ENCODE data around the gene HCN3. TPM values are rescaled to one million over a fixed set of nuclear protein-coding genes. Genes with fewer than 3 reads are reported as not detected.

The HCN3 gene
- total and polyA plus RNA-seq, 3 donors from 2014 or later: 2.2 to 3.8 (median 3.5) TPM

DNA sequence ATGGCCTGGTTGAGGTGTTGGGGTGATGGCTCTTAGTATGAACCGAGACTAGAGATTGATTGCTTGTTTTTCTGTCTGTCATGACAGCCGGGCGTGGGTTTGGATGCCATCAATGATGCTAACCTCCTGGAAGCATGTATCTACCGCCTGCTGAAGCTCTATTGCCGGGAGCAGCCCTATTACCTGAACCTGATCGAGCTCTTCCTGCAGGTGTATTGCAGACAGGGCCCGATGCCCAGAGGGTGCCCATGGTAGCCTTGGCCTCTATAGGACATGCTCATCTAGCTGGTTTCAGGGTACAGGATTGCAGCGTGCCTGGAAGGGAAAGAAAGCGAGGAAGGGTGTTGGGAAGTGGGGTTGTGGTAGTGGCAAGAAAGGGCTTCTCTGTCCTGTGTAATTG, 40.8 kb downstream of the HCN3 start:
- Histone ChIP-seq H3K4me3 (no peak overlapping the region), H3K36me3 (ENCODE audit: low read depth, missing control alignments) (no peaks in the 10 kb centered on the region), H3K27me3 (no peaks in the 10 kb centered on the region), H3K9me3 (no peaks in the 10 kb centered on the region), H3K27ac (no peak overlapping the region), H3K4me1 (peaks cover 12% of the 10 kb centered on the region)
- TF ChIP-seq, protein P1, sequence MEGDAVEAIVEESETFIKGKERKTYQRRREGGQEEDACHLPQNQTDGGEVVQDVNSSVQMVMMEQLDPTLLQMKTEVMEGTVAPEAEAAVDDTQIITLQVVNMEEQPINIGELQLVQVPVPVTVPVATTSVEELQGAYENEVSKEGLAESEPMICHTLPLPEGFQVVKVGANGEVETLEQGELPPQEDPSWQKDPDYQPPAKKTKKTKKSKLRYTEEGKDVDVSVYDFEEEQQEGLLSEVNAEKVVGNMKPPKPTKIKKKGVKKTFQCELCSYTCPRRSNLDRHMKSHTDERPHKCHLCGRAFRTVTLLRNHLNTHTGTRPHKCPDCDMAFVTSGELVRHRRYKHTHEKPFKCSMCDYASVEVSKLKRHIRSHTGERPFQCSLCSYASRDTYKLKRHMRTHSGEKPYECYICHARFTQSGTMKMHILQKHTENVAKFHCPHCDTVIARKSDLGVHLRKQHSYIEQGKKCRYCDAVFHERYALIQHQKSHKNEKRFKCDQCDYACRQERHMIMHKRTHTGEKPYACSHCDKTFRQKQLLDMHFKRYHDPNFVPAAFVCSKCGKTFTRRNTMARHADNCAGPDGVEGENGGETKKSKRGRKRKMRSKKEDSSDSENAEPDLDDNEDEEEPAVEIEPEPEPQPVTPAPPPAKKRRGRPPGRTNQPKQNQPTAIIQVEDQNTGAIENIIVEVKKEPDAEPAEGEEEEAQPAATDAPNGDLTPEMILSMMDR (IDR thresholded peaks at IDR 0.05): no peak
- no peak for TF ChIP-seq POLR2A (IDR thresholded peaks at IDR 0.05)
- intact Hi-C loops (cut with DNase I; ENCODE audit: low total_unique reads): no loop called here
- no peak for DNase-seq
- WGBS, 2 donors: 93 to 96% methylated on average over 6 to 9 of the region's 9 CpGs

DNA sequence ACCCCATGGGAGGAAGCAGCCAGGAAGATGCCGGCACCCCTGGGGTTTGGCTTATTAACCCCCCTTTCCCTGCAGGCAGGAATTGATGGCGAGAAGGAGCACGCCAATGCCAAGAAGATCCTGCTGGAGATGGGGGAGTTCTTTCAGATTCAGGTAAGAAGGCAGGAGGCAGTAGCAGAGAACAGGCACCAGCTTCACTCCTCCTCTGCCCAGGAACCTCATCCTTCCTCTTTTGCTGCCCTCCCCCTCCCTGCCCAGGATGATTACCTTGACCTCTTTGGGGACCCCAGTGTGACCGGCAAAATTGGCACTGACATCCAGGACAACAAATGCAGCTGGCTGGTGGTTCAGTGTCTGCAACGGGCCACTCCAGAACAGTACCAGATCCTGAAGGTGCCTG, 42.3 kb downstream of the HCN3 start:
- Histone ChIP-seq H3K4me1 (peaks cover 12% of the 10 kb centered on the region), H3K27ac (no peak overlapping the region), H3K27me3 (no peaks in the 10 kb centered on the region), H3K36me3 (ENCODE audit: low read depth, missing control alignments) (no peaks in the 10 kb centered on the region), H3K9me3 (no peaks in the 10 kb centered on the region), H3K4me3 (no peak overlapping the region)
- TF ChIP-seq, protein P1 (IDR thresholded peaks at IDR 0.05): no peak
- no peak for TF ChIP-seq POLR2A (IDR thresholded peaks at IDR 0.05)
- DNase-seq: no peak
- intact Hi-C loops (cut with DNase I; ENCODE audit: low total_unique reads): no loop called here
- WGBS, 2 donors: 71 to 77% methylated on average over 5 of the region's 5 CpGs

DNA sequence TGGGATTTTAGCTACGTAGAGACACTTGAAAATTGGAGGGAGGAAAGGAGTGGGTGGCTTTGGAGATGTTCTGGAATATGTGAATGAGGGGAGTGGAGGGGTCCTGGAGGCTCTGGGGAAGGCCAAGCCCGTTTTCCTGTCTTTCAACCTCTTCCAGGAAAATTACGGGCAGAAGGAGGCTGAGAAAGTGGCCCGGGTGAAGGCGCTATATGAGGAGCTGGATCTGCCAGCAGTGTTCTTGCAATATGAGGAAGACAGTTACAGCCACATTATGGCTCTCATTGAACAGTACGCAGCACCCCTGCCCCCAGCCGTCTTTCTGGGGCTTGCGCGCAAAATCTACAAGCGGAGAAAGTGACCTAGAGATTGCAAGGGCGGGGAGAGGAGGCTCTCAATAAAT, 43.0 kb downstream of the HCN3 start:
- Histone ChIP-seq H3K9me3 (no peaks in the 10 kb centered on the region), H3K27ac (peak overlapping the region in 1 of 2 donors; percentile 90), H3K27me3 (no peaks in the 10 kb centered on the region), H3K4me3 (peak overlapping the region; percentile 56 to 60), H3K4me1 (peaks cover 14% of the 10 kb centered on the region), H3K36me3 (ENCODE audit: low read depth, missing control alignments) (no peaks in the 10 kb centered on the region)
- no peak for DNase-seq
- WGBS, 2 donors: 33 to 35% methylated on average over 11 of the region's 11 CpGs
- no peak for TF ChIP-seq POLR2A (IDR thresholded peaks at IDR 0.05)
- TF ChIP-seq, protein P1 (IDR thresholded peaks at IDR 0.05): no peak
- intact Hi-C loops (cut with DNase I; ENCODE audit: low total_unique reads): loop anchor here (10.0 kb wide), 2 partner anchors 65 to 275 kb away; partner anchors contain the start of gene ENTREP3

DNA sequence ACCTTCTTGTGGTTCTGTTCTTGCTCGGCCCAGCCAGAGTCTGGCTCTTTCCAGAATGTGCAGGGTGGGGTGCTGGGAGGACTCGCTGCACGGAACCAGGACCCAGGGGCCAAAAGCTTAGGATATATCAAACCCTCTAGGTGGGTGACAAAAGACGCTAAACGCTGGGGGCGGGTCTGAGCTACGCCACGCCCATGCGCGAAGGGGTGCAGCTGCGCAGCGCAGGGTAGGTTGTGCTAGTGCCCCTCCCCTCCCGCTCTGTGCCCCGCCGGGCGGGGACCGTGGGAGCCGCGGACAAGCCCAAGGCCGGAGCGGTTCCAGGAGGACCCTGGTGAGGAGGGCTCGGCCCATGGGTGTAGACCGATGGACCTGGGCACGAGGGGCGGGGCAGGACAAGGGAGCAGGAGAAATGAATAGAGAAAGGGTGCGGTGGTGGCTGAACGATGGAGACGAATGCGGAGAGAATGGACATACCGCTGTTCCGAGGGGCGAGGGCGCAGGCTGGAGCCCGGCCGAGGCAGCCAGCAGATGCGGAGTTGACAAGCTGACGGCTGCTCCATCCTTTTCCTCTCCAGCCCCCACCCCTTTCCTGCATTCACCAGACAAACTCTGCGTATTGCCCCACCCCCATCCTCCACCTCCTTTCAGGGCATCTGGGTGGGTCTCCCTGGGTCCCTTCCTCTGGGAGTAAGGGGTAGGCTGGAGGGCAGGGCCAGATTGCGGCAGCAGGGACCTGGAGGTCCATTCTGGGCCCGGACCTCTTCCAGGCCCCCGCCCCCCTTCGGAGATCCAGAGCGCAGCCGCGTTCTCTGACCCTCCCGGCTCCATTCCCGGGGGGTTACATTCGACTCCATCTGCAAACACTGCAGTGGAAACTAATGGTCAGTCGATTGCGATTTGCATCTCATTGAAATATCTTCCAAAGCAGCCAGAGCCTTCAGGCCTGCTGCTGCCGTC, 43.7 kb downstream of the HCN3 start, which contains the start of gene RUSC1:
RUSC1 (plus strand) TSS at position 234 of the 957 bp plus-strand sequence. CDS start 880 bp downstream, outside the sequence.
- DNase-seq: peak; percentile 72
- Histone ChIP-seq H3K4me3 (peak within 1 kb of the TSS; percentile 56 to 60), H3K36me3 (ENCODE audit: low read depth, missing control alignments) (no peaks in the 10 kb centered on the region), H3K4me1 (peaks cover 17% of the 10 kb centered on the region), H3K27ac (peak within 1 kb of the TSS; percentile 65 to 90), H3K27me3 (no peaks in the 10 kb centered on the region), H3K9me3 (no peaks in the 10 kb centered on the region)
- WGBS, 2 donors: 20 to 25% methylated on average over 49 to 51 of the region's 51 CpGs
- TF ChIP-seq, protein P1 (IDR thresholded peaks at IDR 0.05): no peak
- TF ChIP-seq POLR2A (IDR thresholded peaks at IDR 0.05): no peak
- intact Hi-C loops (cut with DNase I; ENCODE audit: low total_unique reads): loop anchor here (10.0 kb wide), 2 partner anchors 66 to 274 kb away; partner anchors contain the start of gene ENTREP3

Data from testis (tissue), 3 donors.